Measurements from ENCODE around the gene EFHD2. TPM values are rescaled to one million over a fixed set of nuclear protein-coding genes. Genes with fewer than 3 reads are reported as not detected.

EFHD2 gene
- polyA plus RNA-seq, 3 donors, result 9.6 to 19.8 (median 14.5) TPM

DNA sequence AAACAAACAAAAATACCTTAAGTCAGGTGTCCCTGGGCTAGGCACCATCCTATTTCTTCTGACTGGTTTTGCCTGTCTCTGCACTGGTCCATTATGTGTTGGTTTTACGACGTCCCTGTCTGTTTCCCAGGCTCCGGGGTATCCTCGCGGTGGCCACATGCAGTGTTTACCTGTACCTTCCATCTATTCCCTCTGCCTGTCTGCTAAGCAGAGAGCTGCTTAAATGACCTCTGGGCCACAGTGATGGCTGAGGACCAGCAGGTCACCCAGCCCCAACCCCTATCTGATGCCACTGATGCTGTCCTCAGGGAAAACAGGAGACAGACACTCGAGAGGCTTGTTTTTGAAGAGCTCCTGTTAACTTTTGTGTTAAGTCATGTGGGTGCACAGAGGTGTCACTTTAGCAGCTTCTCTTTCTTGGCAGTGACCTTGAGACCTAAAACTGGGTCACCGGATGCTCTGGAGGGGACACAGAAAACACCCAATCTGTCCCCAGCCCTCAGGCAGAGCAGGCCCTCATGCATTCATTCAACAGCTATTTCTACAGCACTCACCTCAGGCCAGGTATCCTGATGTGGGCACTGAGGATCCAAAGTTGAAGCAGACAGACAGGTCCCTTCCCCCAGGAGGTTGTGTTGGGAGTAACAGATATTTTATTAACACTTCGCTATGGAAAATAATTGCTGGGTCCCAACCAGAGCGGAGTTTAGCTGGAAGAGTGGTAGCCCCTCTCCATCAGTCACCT lies 4.4 kb upstream of the EFHD2 start:
- DNase-seq (ENCODE audit: extremely low read depth in 1 of 11, low read depth in 9 of 11, low spot score in 4 of 11), result no peak

DNA sequence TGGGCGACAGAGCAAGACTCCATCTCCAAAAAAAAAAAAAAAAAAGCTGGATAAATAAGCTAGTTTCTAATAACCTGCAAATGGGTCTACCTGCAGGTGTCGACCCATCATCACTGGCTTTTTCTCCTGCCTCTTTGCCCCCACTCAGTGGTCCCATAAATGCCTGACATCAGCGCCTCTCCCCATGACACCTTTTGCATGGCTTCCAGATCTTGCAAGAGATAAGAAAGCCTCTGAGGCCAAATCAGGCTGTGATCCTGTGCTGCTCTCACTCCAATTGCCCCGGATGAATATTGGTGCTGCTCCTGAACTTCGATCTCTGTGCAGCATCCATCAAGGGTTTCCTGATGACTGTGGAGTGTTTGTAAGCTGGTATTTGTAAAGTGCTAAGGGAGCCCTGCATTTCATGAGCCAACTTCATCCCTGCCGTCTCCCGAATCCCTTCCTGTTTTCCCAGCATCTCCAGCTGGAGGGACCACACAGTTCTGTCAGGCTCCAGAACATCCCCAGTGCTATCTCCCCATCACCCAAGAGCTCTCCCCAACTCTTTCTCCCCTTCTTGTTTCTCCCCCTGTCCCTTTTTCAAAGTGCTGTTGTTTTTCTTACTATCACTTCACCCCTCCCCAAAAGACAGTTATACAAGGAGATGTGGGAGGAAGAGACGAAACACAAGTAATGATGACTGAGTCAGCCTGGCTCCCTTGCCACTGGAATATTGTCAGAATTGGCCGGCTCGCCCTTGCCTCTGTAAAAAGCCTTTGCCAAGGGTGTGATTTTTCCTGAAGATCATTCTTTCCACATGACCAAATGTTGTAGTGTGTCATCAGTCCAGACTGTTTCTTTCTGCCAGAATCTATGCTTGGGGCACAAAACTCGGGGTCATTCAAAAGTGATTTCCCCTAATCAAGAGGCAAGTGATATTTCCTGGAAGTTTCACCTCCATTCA lies 2.8 kb upstream of the EFHD2 start:
- no peak for DNase-seq (ENCODE audit: extremely low read depth in 1 of 11, low read depth in 9 of 11, low spot score in 4 of 11)

DNA sequence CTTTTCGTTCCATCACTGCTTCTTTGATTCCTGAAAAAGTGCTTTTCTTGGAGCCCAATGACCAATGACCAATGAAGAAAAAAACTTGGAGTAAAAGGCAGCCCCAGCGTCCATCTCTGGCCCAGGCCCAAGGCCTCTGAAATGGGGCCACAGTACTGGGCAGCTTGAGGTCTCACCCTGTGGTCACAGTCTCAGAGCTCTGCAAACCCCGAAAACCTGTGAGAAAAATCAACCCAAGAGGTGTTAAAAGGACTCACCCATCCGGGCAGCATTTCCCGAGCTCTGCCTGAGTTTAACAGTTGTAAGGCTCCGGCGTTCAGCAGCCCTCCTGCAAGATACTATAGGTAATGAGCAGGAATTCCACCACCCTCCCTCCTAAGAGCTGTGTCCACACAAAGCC lies 2.1 kb upstream of the EFHD2 start:
- no peak for DNase-seq (ENCODE audit: extremely low read depth in 1 of 11, low read depth in 9 of 11, low spot score in 4 of 11)

DNA sequence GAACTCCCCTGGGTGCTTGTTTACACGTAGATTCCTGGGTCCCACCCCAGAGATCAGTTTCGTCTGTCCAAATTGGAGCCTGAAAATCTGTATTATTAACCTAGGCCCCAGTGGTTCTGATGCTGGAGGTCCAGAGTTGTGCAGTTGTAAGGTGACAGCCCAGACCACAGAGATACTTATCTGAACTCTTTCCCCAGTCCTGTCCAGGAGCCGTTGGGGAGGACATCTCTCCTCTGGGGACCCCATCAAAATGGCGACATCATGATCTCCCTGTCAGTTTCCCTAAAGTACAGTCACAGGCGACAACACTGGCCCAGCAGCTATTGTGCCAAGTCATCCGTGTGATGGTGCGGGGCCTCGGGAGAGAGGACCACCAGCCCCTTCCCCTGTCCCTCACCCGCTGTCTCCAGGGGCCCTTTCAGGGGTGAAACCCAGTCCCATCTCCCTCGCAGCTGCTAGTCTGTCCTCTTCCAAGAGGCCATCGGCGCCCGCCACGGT lies 749 bp upstream of the EFHD2 start:
- DNase-seq (ENCODE audit: extremely low read depth in 1 of 11, low read depth in 9 of 11, low spot score in 4 of 11), result no peak

DNA sequence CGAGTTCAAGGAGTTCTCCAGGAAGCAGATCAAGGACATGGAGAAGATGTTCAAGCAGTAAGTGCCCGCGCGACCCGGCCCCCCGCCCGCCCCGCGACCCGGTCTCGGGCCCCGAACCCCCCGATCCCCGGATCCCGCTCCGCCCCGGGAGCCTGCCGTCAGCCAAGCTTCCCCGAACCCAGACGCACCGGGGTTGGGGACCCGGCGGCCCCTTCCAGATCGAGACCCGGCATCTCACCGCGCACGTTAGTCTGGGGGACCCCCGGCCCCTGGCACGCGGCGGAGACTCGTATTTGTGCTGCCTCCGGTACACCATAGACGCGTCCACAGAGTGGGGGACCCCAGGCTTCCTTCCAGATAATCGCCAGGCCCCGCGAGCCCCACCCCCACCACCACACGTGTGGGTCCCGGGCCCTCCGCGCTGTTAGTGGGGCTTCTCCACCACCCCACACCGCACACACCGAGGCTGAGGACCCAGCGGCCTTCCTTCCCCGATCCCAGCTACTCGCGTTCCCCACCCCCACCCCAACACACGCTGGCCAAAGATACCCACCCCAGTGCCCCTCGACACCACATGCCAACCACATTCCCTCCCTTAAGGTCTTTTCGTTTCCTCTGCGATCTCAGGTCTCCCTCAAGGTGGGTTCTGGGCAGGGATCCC lies 665 bp downstream of the EFHD2 start:
- DNase-seq (ENCODE audit: extremely low read depth in 1 of 11, low read depth in 9 of 11, low spot score in 4 of 11), result no peak

DNA sequence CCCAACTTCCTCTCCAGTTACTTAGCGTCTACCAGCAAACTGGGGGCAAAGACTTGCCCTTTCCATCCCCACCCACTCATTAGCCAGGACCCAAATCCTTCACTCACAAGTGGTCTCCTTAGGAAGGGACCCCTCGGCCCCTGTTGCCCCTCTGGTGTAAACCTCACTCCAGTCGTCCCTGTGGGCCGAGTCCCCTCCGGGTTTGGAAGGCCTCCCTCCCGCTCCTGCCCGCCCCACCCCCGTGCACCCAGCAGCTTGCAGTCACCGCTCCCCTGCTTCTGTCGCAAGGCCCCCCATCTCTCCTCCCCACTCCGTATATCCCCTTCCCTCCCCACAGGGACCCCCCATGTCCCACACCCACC lies 1.2 kb downstream of the EFHD2 start:
- no peak for DNase-seq (ENCODE audit: extremely low read depth in 1 of 11, low read depth in 9 of 11, low spot score in 4 of 11)

DNA sequence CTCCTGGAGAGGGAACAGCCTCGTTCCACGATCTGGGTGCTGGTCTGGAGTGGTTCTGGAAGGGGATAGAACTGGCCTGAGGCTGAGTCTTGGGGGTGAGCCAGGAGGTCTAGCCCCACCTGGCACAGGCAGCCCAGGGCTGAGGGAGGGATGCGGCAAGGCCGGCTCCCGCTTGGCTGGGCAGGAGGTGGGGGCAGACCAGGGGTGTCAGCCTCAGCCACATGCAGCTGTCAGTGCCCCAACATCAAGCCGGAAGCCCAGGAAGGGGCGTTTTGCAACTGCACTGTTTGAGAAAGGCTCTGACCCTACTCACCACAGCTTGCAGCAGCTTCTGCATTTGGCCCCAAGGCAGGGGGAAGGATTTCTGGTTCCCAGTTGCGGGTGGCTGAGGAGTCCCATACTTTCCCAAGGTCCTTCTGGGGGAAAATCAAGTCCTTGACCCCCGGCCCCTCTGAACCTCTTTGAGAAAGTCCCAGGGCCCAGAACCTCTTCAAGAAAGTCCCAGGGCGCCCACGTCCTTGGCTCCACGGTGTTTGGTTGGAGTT lies 2.0 kb downstream of the EFHD2 start:
- no peak for DNase-seq (ENCODE audit: extremely low read depth in 1 of 11, low read depth in 9 of 11, low spot score in 4 of 11)

DNA sequence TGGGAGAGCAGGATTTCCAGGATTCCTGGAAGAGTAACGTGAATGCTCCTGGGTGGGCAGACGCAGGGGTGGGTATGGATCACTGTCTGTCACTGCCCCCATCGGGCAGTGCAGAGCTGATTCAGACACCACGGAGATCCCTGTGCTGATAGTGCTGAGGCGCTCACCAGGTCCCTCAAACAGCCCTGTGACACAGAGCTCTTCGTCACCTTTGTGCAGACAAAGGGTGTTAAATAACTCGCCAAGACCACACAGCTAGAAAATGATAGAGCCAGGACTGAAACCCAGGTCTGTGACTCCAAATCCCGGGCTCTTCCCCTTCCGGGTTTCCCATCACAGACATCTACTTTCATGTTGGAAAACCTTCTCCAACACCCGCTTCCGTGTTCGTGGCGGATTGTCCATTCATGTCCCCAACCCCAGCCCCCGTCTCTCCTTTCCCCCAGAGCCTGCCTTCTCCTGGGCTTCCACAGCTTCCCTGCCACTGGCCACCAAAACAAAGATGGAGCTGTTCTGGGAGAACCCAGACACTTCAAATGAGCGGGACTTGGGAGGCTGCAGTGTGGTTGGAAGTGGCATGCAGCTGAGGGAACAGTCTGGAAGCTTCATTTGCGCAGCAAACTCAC lies 2.6 kb downstream of the EFHD2 start:
- DNase-seq (ENCODE audit: extremely low read depth in 1 of 11, low read depth in 9 of 11, low spot score in 4 of 11), result no peak

DNA sequence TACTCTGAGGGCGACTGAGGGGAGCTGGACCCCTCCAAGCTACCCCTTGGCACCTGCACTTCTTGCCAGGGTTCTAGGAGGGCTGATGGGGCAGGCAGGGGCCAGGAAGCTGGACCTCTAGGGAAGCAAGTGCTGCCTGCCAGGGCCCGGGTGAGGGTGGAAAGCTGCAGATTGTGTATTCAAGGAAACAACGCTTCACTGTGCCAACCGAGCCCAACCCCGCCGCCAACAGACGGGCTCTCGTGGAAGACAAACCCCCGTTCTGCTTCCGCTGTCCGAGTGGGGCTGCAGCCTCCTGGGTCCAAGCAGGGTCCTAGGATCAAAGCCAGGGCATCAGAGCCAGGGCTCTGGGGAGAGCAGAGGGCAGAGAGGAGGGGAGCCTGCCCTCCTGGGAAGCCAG lies 3.2 kb downstream of the EFHD2 start:
- DNase-seq (ENCODE audit: extremely low read depth in 1 of 11, low read depth in 9 of 11, low spot score in 4 of 11), result no peak

DNA sequence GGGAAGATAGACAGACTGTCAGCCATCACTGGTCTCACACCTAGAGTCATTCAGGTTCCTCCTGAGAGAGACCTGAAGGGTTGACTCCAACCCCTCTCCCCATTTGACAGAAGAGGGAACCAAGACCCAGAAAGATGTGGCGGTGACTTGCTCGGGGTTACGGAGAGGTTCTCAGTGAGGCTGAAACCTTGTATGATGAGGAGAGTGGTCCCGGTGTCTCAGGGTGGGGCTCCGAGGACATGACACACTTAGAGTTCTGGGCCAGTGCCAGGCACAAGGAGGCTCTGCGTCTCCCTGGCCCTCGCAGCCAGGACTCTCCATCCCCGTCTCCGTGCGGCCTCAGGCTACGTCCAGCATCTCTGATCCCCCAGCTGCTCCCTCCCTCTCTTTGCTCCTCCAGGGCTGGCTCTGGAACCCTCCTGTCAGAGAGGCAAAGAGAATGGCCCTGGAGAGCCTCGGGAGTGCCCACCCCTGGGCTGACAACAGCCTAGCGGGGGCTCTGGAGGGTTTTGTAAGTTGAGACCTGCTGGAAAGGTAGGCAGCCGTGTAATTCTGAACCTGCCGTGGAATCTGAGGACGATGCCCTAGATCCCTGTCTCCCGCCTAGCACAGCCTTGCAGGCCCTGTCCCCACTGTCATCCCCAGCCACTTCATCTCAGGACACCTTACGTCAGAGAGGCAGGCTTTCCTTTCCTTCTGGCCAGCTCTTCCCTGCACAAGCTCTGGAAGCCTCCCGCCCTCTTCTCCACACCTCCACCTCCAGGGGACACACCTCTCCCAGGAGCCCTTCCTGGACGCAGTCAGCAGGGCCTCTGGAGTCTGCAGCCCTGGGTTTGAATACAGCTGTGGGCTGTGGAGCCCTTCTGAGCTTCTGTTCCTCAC lies 4.1 kb downstream of the EFHD2 start:
- DNase-seq (ENCODE audit: extremely low read depth in 1 of 11, low read depth in 9 of 11, low spot score in 4 of 11), result no peak

DNA sequence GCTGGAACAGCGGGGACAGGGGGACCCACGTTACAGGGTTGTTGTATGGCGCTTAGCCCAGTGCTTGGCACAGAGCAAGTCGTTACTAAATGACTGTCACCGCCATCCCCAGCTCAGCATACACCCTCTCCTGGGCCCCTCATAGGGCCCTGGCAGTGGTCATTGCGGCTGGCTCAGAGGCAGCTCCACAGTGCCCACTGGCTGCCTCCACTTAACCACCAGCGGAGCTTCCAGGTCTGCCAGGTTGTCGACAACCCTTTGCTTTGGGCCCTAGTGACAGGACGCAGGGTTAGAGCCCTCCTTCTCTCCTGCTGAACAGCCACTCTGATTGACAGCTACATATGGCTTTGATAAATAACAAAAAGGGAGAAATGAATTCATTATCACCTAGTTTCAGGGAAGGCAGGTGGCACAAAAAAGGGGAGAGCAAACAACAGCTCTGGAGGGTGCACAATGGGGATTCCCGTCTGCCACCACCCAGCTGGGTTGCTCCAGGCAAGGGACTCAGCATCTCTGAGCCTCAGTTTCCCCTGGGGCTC lies 4.8 kb downstream of the EFHD2 start:
- DNase-seq (ENCODE audit: extremely low read depth in 1 of 11, low read depth in 9 of 11, low spot score in 4 of 11), result no peak

DNA sequence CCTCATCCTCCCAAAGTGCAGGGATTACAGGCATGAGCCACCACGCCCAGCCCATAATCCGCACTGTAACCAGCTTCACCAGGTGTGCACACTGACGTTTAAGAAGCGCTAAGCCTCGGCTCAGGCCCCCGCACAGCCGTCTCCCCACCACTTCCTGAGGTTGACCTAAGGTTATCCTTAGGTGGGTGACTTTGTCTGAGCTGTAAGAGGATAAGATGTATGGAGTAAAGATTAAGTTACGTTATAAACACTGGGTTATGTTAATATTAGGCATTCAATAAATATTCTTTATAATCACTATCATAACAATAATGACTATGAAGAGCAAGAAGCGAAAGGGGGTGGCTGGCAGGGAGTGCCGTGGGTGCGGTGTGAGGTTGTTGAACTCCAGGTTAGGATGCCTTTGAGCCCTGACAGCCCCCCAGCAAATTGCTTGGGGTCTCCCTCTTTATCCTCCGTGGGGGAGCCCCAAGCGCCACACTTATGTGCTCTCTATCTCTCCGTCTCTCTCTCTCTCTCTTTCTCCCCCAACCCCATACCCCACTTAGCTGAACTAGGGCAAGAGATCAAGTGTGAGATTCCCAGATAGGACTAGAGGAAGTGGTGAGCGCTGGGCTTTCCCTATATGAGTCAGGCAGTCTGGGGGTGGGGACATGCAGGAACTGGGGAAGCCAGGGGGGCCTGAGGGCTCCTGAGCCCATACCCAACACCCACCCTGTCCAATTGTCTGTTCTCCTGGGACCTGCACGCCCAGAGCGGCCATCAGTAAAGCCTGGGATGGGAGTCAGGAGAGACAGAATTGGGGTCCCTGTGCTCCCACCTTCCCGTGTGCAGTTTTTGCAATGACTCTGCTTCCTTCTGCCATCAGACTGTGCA lies 7.6 kb downstream of the EFHD2 start:
- DNase-seq (ENCODE audit: extremely low read depth in 1 of 11, low read depth in 9 of 11, low spot score in 4 of 11), result no peak

DNA sequence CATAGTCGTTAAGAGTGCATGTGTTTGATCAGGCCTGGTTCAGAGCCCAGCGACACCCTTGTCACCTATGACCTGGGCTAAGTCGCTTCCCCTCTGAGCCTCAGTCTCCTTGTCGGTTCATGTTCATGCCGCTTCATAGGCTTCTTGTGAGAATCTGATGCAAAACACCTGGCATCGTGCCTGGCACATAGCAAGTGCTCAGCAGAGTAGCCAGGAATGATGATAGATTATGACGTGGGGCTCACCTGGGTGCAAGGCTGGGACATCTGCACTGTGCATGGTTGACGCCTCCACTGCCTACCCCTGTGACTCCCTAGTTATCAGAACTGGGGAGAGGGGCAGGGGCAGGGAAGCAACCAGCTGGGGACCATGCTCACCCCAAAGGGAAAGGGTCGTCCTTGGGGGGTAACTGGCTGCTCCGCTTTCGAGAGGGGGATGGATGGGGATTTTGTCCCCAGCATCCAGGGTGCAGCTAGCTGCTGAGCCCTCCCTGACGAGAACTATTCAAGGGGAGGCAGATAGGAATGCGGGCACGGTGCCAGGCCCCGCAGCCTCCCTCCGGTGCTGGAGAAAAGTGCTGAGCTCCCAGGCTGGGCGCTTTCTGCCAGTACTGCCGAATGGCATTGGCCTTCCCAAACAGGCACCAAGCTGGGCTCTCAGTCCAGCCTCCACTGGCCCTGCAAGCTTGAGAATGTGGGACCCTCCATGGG lies 9.3 kb downstream of the EFHD2 start:
- DNase-seq (ENCODE audit: extremely low read depth in 1 of 11, low read depth in 9 of 11, low spot score in 4 of 11), result no peak

DNA sequence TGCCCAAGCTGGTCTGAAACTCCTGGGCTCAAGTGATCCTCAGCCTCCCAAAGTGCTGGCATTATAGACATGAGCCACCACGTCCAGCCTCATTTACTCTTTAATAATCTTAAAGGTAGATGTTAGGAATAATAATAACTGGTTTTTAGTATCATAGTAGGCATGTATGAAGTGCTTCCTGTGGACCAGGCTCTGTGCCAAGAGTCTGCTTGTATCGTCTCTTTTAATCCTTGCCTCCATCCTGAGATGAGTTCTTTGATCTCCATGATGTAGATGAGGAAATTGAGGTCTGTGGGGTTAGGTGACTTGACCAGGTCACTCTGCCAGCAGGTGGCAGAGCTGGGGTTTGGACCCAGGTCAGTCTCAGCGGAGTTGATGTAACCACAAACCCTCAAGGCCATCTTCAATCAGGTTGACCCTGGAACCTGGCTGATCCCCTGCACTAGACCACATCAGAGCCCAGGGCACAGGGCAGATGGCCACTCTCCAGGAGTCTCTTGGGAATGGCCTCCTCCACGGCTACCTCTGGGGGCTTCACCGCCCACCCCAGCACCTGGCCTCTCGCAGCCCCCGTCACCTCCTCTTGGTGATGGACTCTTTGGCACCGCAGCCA lies 11.3 kb downstream of the EFHD2 start:
- DNase-seq (ENCODE audit: extremely low read depth in 1 of 11, low read depth in 9 of 11, low spot score in 4 of 11), result no peak

DNA sequence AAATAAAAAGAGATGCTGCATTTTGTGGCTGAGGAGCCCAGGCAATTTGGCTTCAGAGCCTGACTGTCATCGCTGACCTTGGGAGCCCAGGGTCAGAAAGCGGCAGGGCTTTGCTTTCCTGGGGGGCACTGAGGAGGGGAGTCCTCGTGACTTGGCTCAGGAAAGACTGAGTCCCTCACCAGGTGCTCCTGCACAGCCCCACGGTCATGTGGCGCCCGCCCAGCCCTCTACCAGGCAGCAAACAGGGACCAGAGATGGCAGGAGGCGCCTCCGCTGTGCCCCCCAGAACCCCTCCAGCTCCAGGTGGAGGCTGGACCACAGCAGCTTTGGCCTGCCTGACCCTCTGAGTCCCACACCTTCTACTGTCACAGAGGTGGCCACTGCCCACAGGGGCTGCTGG lies 13.2 kb downstream of the EFHD2 start:
- no peak for DNase-seq (ENCODE audit: extremely low read depth in 1 of 11, low read depth in 9 of 11, low spot score in 4 of 11)
